OCI-LY1 (cell line): Measurements from ENCODE around the gene PSMG1.

ENCODE experiments used
- H2AFZ ChIP-seq: fragments of 200-600 bp; sonication (generic), shearing (Covaris generic); 2 replicates; pipeline ENCODE4 v1.6.0; 2014; ENCODE audit warnings: antibody characterized with exemption, mild to moderate bottlenecking, low read length
- H3F3A ChIP-seq: fragments of 200-600 bp; sonication (generic), shearing (Covaris generic); 2 replicates; pipeline ENCODE4 v1.6.0; 2014; ENCODE audit warnings: mild to moderate bottlenecking, antibody characterized with exemption, low read length, moderate library complexity; ENCODE audit not compliant: insufficient read depth
- H3K27ac ChIP-seq: fragments of 200-600 bp; sonication (generic); 2 replicates; pipeline ENCODE4 v1.5.1; 2014; ENCODE audit warnings: low read length, mixed run types, mild to moderate bottlenecking, low read depth; ENCODE audit not compliant: poor library complexity, severe bottlenecking
- H3K27me3 ChIP-seq: fragments of 200-600 bp; sonication (generic); 2 replicates; pipeline ENCODE4 v1.6.0; 2014; ENCODE audit warnings: antibody characterized with exemption, mild to moderate bottlenecking, low read length, moderate library complexity; ENCODE audit not compliant: insufficient read depth
- H3K36me3 ChIP-seq: fragments of 200-600 bp; sonication (generic); 2 replicates; pipeline ENCODE4 v1.6.1; 2014; ENCODE audit warnings: mild to moderate bottlenecking, antibody characterized with exemption, low read length, moderate library complexity, mixed read lengths; ENCODE audit not compliant: insufficient read depth
- H3K4me1 ChIP-seq: fragments of 200-600 bp; sonication (generic); 2 replicates; pipeline ENCODE4 v1.5.1; 2014; ENCODE audit warnings: mild to moderate bottlenecking, low read length, moderate library complexity; ENCODE audit not compliant: insufficient read depth, severe bottlenecking
- H3K4me2 ChIP-seq: fragments of 200-600 bp; sonication (generic), shearing (Covaris generic); 2 replicates; pipeline ENCODE4 v1.6.1; 2014; ENCODE audit warnings: low read length
- H3K4me3 ChIP-seq: fragments of 200-600 bp; sonication (generic); 2 replicates; pipeline ENCODE4 v1.5.1; 2014; ENCODE audit warnings: low read length, low read depth, mild to moderate bottlenecking, mixed read lengths; ENCODE audit not compliant: poor library complexity, severe bottlenecking
- H3K79me2 ChIP-seq: fragments of 200-600 bp; shearing (Covaris generic); 2 replicates; pipeline ENCODE4 v1.6.1; 2016; ENCODE audit warnings: mixed run types, low read length, mixed read lengths; ENCODE audit not compliant: insufficient read depth
- H3K9ac ChIP-seq: fragments of 200-600 bp; sonication (generic), shearing (Covaris generic); 2 replicates; pipeline ENCODE4 v1.6.1; 2014; ENCODE audit warnings: mild to moderate bottlenecking, low read length, mixed read lengths
- H3K9me2 ChIP-seq: fragments of 200-600 bp; sonication (generic), shearing (Covaris generic); 2 replicates; pipeline ENCODE4 v1.6.1; 2014; ENCODE audit warnings: low read depth, mild to moderate bottlenecking, low read length, mixed read lengths
- H3K9me3 ChIP-seq: fragments of 200-600 bp; shearing (Covaris generic); 2 replicates; pipeline ENCODE4 v1.6.1; 2014; ENCODE audit warnings: low read length, mixed read lengths
- H4K20me1 ChIP-seq: fragments of 200-600 bp; sonication (generic), shearing (Covaris generic); 2 replicates; pipeline ENCODE4 v1.6.0; 2016; ENCODE audit warnings: mild to moderate bottlenecking, low read length; ENCODE audit not compliant: insufficient read depth
- CTCF ChIP-seq: fragments of 200-600 bp; sonication (generic), shearing (Covaris generic); IDR thresholded peaks from 2 replicates; pipeline ENCODE4 v1.5.1; 2017; ENCODE audit warnings: mild to moderate bottlenecking, antibody characterized with exemption, low read length, moderate library complexity, mixed read lengths
- EZH2 ChIP-seq: fragments of 200-600 bp; sonication (generic), shearing (Covaris generic); IDR thresholded peaks from 2 replicates; pipeline ENCODE4 v1.8.0; 2017; ENCODE audit warnings: borderline replicate concordance, mixed run types, mild to moderate bottlenecking, antibody characterized with exemption, low read length, moderate library complexity, mixed read lengths

PSMG1 gene

GRCh38 chr21:39218082-39218409 is 34.8 kb upstream of the PSMG1 start:
- no peak overlapping the region for H3K4me3 ChIP-seq
- no peak for TF ChIP-seq EZH2
- H3K9me3 ChIP-seq, result no peaks in the 10 kb centered on the region
- H3K79me2 ChIP-seq, result no peaks in the 10 kb centered on the region
- no peak overlapping the region for H2AFZ ChIP-seq
- no peaks in the 10 kb centered on the region for H3K9me2 ChIP-seq
- no peaks in the 10 kb centered on the region for H3K27me3 ChIP-seq
- no peak overlapping the region for H3K9ac ChIP-seq
- no peaks in the 10 kb centered on the region for H4K20me1 ChIP-seq
- peaks cover 84% of the 10 kb centered on the region for H3K36me3 ChIP-seq
- no peak overlapping the region for H3K4me2 ChIP-seq
- no peak overlapping the region for H3K27ac ChIP-seq
- no peaks in the 10 kb centered on the region for H3K4me1 ChIP-seq
- H3F3A ChIP-seq, result no peaks in the 10 kb centered on the region

- H3K79me2 ChIP-seq, result no peaks in the 10 kb centered on the region
- H3K4me3 ChIP-seq, result no peak overlapping the region
- H3K36me3 ChIP-seq, result peaks cover 84% of the 10 kb centered on the region
- TF ChIP-seq EZH2, result no peak
- no peak for TF ChIP-seq CTCF
- H4K20me1 ChIP-seq, result no peaks in the 10 kb centered on the region
- no peaks in the 10 kb centered on the region for H3K9me3 ChIP-seq
- no peak overlapping the region for H2AFZ ChIP-seq
- H3K9me2 ChIP-seq, result no peaks in the 10 kb centered on the region
- no peak overlapping the region for H3K4me2 ChIP-seq
- H3F3A ChIP-seq, result no peaks in the 10 kb centered on the region
- no peaks in the 10 kb centered on the region for H3K27me3 ChIP-seq
- H3K4me1 ChIP-seq, result no peaks in the 10 kb centered on the region
- no peak overlapping the region for H3K9ac ChIP-seq
- no peak overlapping the region for H3K27ac ChIP-seq
Measured at GRCh38 chr21:39217356-39218081, 34.3 kb upstream of the PSMG1 start.

GRCh38 chr21:39216290-39216689 is 33.0 kb upstream of the PSMG1 start:
- H4K20me1 ChIP-seq, result no peaks in the 10 kb centered on the region
- H3K27ac ChIP-seq, result no peak overlapping the region
- H3K27me3 ChIP-seq, result no peaks in the 10 kb centered on the region
- no peak overlapping the region for H3K4me2 ChIP-seq
- H3K36me3 ChIP-seq, result peaks cover 83% of the 10 kb centered on the region
- no peaks in the 10 kb centered on the region for H3F3A ChIP-seq
- H3K4me1 ChIP-seq, result no peaks in the 10 kb centered on the region
- no peaks in the 10 kb centered on the region for H3K79me2 ChIP-seq
- no peak for TF ChIP-seq CTCF
- no peak for TF ChIP-seq EZH2
- H2AFZ ChIP-seq, result no peak overlapping the region
- no peaks in the 10 kb centered on the region for H3K9me2 ChIP-seq
- no peak overlapping the region for H3K9ac ChIP-seq
- no peaks in the 10 kb centered on the region for H3K9me3 ChIP-seq
- no peak overlapping the region for H3K4me3 ChIP-seq

- Histone ChIP-seq H3F3A (no peaks in the 10 kb centered on the region), H3K27me3 (no peaks in the 10 kb centered on the region), H3K9ac (no peak overlapping the region), H3K27ac (no peak overlapping the region), H3K36me3 (peaks cover 87% of the 10 kb centered on the region), H3K4me3 (no peak overlapping the region), H4K20me1 (no peaks in the 10 kb centered on the region), H3K79me2 (no peaks in the 10 kb centered on the region), H3K9me3 (no peaks in the 10 kb centered on the region), H2AFZ (no peak overlapping the region), H3K4me1 (no peaks in the 10 kb centered on the region), H3K4me2 (no peak overlapping the region), H3K9me2 (no peaks in the 10 kb centered on the region)
- TF ChIP-seq CTCF, result no peak
- no peak for TF ChIP-seq EZH2
Measured at GRCh38 chr21:39215078-39215477, 31.8 kb upstream of the PSMG1 start.
